GM21723 (cell line): Measurements from ENCODE around the gene MAGI2.
"Not testable (repeated sequence)": the region's sequence is repeated elsewhere in the genome, so short reads cannot be mapped to it uniquely, and the experiment has no call there.

Source experiments
- ATAC-seq: cut with Tn5 transposase; IDR thresholded peaks from one replicate; pipeline ENCODE4 v1.9.1; 2021; ENCODE audit warnings: mild to moderate bottlenecking, moderate library complexity; ENCODE audit not compliant: unreplicated experiment

The MAGI2 gene

DNA sequence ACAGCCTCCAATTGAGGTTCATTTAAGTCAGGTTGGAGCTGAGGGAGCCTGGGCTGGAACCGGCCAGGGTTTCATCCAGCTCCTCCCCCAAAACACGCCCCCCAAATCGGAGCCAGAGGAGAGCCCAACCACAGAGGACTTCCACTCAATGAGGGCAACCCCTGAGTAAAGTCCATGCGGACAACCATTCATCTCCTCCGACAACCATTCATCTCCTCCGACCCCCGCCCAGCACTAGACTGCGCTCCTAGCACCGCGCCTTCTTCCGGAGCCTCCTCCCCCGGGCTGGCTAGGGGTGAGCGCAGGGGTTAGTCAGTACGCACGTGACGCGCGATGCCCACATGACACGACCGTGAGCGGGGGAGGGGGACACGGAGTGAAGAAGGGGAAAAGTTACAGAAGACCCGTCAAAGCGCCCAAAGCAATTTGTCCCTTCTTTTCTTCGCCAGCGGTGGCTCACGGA, 1.4 kb downstream of the MAGI2 start:
- ATAC-seq, result no peak

DNA sequence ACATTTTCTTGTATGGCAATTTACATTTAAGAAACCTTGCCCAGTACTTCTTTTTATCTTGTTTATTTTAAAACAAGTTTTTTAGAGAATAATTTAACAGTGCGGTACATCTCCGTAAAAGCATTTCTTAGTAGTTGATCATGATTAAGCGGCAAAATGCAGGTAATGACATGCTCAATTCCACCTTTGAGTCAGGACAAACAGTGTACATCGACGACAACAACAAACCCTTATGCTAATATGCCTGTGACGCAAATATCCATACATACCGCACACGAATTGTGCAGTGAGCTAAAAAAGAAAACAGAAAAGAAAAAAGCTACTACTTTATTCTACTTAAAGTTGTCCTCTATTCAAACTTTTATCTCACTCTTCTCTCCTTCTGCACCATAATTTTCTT, 1.9 kb downstream of the MAGI2 start:
- no peak for ATAC-seq

DNA sequence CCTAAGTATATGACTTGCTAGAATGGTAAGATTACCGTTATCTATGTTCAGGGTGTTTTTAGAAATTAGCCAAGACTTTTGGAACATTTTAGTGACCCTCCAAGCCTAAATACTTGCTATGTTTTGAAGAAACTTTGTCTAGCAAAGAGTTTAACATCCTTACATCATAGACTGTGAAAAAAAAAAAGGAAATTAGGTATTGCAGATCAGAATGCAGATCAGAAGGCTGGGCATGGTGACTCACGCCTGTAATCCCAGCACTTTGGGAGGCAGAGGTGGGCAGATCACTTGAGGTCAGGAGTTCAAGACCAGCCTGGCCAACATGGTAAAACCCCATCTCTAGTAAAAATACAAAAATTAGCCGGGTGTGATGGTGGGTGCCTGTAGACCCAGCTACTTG, 10.7 kb downstream of the MAGI2 start:
- not testable (repeated sequence) for ATAC-seq

DNA sequence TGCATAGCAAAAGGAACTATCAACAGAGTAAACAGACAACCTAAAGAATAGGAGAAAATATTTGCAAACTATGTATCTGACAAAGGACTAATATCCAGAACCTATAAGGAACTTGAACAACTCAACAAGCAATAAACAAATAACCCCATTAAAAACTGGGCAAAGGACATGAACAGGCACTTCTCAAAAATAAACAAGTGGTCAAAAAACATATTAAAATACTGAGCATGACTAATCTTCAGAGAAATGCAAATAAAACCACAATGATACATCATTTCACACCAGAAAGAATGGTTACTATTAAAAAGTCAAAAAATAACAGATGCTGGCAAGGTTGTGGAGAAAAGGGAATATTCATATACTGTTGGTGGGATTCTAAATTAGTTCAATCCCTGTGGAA, 17.1 kb downstream of the MAGI2 start:
- no peak for ATAC-seq

DNA sequence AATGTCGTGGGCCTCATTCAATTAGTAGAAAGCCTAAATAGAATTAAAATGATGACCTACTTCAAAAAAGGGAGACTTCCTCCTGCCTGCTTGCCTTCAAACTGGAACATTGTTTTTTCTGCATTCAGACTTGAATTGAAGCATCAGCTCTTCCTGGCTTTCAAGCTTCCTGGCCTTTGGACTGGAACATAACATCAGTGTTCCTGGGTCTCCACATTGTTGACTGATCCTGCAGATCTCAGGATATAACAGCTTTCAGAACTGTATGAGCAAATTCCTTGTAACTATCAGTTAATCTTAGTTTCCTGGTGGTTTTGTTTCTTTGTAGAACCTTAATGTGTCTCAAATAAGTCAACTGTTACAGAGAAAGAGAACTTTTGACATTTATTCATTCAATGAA, 18.6 kb downstream of the MAGI2 start:
- no peak for ATAC-seq

DNA sequence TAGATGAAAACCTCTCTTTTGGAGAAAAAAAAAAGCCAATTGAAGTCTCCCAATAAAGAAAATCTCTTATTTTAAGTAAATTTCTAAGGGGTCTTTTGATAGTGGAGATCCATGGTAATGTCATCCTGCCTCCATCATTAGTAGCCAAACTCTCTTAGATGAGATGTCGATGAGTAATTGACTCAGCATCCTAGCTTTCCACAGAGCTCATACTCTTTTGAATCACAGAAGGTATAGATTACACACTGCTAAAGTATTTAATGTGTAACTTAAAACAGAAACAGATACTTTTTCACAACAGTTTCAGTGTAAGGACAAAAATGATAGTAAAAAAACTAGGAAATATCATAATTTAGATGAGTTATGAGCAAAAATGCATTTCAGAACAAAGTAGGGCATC, 19.4 kb downstream of the MAGI2 start:
- no peak for ATAC-seq

DNA sequence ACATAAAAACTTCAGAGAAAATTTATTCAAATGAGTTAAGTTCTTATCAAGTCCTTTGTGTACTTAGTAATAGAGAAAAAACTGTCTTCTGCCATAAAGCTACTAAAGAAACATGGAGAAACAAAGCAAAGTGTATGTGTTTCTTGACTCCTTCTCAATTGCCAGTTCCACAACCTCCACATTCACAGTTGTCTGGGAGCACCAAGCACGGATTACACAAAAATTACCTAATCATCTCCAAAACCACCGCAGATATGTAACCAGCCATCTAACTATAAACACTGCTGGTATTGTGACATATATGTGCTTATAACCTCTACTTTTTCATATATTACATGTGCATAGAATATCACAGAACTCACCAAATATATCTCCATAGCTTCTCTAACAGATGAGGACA, 23.1 kb downstream of the MAGI2 start:
- no peak for ATAC-seq

DNA sequence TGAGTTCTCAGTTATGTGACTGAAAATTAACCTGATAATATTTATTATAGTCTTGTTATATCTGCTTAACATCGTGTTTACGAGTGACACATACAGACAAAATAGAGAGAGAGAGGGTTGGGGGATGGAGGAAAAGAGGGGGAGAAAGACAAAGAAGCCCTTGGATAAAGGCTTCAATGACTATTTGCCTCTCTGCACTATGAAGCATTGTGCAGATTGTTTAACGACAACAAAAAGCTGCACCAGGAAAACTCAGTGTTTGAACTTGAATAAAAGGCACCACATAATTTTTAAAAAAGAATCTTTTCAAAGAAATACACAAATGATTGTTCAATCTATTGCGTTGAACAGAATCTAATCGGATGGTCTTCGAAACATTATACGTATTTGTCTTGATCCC, 27.8 kb downstream of the MAGI2 start:
- no peak for ATAC-seq

DNA sequence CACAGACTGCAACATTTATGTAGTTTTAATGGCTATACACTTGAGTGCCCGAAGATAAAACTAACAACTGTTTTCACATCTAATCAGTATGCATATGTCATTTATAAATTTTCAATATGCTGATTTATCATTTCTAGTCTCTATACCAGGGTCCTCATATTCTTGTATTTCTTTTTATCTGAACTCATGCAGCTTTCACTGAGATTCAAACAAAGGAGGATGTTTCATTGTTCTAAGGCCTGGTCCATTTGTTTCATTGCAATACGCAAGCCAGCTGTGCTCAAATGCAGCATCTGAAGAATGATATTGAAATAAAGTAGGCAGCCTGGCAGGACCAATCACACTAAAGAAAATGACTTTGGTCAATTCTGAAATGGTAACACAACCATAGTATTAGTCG, 31.7 kb downstream of the MAGI2 start:
- no peak for ATAC-seq

DNA sequence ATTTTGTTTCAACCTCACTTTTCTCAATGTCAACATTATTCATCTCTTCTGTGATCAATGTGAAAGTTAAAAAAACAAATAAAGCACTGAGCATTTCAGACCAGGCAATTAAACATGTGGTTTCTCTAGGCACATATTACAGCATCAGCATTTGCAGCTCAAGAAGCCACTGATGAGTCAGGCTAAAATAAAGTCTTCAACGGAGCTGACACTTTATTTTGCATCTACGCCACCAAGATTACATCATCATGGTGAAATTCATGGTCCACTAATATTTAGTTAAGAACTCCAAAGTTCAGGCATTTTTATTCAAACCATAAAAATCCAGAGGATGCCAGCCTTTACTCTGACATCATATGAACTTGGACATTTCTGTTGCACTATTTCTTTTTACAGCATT, 33.0 kb downstream of the MAGI2 start:
- ATAC-seq, result no peak

DNA sequence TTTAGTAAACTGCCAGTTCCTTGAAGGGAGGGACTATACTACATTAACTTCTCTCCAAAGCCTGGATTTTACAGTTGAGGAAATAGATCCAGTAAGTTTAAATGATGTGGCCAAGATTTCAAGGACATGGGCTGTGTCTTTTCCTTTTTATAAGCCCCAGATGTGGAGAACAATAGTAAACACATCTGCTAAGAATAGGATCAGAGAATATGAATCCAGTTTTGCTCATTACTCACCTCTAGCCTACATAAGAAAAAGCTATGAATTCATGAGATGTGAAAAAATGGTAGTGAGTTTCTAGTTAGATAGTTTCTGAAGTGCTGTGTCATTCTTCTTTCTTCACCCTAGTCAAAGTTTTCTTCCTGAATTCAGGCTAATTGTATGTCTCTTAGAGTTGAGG, 38.6 kb downstream of the MAGI2 start:
- no peak for ATAC-seq

DNA sequence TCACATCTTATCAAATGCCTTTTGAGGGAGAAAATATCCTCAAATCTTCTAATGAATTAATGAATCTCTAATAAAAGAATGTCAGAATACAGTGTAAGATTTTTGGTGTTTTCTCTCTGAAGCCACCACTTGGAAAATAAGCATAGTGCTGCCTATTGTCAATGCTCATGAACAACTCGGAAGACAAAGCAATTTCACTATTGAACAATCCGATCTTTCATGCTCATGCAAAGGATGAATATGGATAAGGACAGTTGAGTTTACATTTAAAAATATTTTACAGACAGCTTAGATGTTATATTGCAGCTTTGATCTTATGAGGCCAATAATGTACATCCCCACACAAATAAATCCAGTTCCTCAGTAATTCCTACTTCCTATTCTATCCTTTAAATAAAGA, 40.6 kb downstream of the MAGI2 start:
- no peak for ATAC-seq

DNA sequence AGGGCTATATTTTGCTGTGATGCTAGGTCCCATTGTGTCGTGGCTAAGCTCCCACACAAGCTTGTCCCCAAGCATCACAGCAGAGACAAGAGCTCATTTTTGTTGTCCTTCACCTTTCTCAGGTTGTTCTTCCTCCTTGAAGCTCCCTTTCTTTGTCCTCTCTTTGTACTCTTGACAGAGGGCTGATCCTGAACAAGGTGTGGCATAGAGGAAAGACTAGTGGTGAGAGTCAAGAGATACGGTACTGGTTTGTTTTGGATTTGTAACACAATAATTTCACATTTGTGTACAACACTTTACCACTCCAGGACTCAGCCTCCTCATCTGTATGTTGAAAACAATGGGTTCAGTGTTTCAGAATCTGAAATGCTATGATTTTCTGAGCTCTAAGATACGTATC, 41.0 kb downstream of the MAGI2 start:
- no peak for ATAC-seq

DNA sequence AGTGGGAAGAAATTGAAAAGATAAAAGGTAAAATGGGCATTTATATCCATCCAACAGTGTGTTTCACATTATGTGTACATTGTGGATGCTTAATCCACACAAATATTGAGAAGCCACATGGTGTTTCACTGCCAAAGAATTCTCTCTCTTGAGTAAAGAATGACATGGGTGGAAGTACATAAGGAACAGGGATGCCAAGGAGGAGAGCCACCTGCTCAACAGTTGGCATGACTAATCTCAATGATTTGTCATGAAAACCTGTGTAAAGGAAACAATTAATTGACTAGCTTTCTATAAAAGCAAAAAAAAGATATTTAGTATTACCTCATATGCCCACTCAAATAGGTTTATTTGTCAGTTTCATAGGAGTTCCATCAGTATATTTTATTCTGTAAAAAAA, 43.1 kb downstream of the MAGI2 start:
- ATAC-seq, result no peak

DNA sequence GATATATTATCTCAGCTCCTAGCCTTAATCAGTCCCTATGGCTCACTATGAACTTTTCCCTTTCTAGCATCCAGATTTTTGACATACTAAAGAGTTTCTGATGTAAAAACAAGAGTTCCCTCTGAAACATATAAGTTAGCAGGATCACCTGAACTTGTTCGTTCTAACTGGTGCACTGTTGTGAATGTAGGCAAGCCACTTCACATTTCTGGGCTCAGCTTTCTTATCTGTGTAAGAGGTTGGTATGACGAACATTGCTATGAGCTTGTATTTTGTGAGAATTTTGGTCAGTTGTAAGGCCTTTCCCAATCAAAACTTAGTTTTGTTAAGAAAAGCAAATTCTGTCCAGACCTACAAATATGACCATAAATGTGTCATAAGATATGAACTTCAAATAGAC, 46.1 kb downstream of the MAGI2 start:
- ATAC-seq, result no peak

DNA sequence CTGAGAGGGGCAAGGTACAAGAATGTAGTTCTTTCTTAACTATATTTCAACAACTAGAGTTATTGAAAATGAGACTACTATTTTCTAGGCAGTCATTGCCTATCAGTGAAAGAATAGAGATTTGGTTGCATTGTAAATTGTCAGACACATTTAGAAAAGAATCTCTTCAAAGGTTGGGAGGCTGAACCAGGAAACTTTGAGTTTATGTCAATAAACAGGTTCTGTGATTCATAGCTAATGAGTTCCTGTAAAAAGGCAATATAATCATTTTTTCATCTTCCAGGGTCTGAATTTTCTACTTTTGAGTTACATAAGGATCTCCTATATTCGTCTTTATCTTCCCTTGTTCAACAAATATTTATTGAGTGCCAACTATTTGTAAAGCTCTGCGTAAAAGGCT, 47.1 kb downstream of the MAGI2 start:
- ATAC-seq, result no peak

DNA sequence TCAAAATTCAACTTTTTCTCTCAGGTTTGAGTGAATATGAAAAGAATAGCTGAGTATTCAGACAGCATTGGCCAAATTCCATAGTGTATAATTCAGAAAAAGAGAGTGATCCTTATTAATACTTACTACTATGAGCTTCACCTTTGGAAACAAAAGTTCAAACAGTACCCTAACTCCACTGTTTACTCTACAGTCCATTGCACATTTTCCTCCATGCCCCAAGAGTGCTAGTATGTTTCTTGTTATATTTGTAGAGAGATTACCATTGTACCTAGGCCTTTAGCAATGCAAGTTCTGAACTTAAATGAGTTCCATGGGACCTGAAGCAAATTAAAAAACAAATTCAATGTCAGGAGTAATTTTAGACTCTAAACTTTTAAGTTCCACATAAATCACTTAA, 48.1 kb downstream of the MAGI2 start:
- no peak for ATAC-seq

DNA sequence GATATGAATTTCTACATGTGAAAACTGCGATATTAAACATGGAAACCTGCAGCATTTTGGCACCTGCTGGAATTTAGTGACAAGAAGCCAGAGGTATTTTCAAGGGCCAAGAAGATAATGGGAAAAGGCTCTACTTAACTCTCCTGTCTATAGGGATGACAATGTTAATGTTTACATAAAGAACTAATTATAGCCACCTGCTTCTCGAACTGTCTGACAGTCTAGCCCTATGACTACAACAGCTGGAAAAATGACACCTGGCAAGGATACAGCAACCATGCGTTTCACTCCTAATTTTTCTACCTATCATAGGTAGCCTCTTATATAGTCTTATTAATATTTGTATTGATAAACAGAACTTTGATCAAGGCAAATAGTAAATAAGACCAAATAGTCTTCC, 49.6 kb downstream of the MAGI2 start:
- ATAC-seq, result no peak

DNA sequence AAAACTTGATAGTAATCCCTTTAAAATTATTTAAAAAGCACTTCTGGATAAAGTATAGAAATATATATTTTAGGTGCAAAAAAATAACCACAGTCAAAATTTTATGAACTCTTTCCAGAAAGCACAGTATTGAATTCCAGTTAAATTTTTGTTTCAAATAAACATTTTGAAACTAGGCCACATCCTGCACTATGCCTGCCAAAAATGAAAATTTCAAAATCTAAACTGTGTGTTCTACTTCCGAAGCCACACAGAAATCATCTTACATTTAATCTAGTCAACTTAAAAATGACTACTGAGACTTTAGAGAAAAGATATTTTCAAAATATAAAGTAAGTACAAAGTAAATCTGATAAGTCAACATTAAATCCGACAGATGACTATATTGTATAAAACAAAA, 50.0 kb downstream of the MAGI2 start:
- ATAC-seq, result no peak

DNA sequence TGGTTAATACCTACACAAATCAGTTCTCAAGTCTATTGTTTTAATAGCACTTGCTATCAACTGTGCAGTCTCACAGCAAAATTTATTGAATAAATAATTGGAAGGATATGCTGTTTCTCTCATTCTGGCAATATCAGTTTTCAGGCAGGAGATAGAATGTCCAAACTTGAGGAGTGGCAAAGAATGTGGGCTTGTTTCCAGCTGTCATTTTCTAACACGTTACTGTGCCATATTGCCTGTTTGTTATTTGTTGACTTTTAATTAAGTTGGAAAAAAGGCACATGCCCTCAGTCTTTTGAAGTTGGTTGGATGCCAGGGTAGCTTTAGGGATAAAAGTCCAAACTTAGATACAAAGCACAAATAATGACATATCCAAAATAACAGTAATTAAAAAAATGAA, 52.2 kb downstream of the MAGI2 start:
- ATAC-seq, result no peak

DNA sequence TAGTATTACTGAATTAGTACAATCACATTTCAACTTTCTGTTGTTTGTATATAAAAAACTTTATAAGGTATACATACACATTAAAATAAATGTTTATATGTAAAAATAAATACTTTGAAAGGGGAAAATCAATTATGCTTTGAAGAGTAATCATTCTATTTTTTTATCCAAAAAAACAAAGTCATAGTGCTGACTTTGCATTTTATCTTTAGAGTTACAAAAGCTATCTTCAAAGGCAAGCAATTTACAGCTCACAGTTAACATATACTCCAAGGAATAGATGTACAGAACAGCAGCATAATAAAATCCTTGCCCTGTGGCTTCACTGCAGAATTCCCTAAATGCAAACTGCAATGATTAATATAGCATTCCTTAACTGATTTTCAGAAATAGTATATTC, 53.2 kb downstream of the MAGI2 start:
- ATAC-seq, result no peak

DNA sequence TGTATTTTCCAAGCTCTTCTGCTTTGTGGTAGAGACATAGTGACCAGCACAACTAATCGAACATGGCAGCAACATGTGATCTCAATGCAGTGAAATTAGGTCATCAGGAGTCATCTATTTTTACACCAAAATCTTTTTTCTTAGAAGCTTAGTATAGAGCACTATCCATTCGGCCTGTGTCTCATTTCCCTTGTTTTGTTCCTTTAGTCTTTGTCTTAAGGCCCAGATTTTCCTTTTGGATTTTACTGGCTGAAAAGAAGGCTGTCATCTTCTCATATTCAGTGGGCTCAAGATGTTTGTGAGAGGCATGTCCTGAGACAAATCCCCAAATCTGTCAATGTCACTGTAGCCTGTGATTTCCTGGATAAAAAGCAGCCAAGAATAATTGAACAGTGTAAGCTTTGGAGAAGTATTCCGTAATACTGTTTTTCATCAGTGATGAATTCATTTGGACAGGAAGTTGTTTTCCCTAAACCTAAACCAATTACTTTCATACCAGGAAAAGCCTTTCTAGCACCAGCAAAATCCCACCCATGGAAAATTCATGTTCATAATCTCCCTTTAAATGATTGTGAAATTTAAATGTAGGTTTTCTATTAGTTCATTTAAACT, 55.2 kb downstream of the MAGI2 start:
- no peak for ATAC-seq

DNA sequence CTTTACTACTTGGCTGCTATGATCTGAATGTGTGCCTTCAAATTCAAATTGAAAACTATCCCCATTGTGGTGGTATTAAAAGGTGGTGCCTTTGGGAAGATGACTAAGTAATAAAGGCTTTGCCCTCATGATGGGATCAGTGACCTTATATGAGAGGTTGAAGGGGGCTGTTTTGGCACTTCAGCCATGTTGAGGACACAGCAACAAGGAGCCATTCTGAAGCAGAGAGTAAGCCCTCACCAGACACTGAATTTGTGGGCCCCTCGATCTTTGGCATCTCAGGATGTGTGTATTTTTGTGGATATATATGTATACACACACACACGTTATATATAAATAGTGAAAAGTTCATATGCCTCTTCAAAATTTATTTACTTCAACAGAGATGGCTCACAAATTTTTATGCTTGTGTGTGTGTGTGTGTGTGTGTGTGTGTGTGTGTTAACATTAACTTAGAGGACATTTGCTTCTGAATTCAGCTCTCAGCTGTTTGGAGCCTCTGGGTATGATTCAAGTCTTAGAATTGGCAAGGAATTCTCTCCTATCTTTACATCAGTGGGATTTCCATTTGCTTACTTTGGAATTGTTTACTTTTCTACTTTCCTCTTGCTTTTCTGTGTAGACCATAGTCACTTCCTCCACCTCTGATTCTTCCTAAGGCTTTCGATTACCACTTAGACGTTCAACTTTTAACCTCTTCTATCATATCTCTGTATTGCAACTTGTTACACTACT, 66.6 kb downstream of the MAGI2 start:
- no peak for ATAC-seq
